Cardiac fibroblast (primary cell): ENCODE data around the gene MEIKIN.

Experiments
- DNase-seq, 2 donors: peaks; one replicate each; pipeline versions ENCODE4 v3.0.0 to v3.0.0-alpha.2; 2010; ENCODE audit warnings: low read depth in 2 of 2
- H3K4me3 ChIP-seq, 2 donors: replicated peaks in 1 of 2; 1 replicate in 1 of 2; 2 replicates in 1 of 2; pipeline ENCODE4 v1.5.1; 2011; ENCODE audit warnings: low read depth in 2 of 2, low read length in 2 of 2, mild to moderate bottlenecking in 2 of 2, moderate library complexity in 1 of 2
- TF ChIP-seq, protein P1 (sequence below): IDR thresholded peaks from one replicate; pipeline ENCODE4 v1.5.1; 2011; ENCODE audit warnings: low read depth, mild to moderate bottlenecking, low read length, inconsistent platforms

The MEIKIN gene

DNA sequence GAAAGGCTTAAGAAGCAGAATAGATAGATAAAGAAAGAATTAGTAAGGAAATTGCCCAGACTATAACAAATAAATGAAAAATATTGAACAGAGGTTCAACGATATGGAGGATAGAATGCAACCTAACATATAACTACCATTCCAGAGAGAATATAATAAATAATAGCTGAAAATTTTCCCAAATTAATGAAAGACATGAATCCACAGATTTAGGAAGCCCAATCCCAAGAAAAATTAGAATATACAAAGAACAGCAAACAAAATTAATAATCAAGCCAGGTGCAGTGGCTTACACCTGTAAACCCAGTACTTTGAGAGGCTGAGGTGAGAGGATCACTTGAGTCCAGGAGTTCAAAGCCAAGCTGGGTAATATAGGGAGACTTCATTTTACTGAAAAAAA, 120.8 kb downstream of the MEIKIN start:
- H3K4me3 ChIP-seq = no peak overlapping the region
- TF ChIP-seq, protein P1, sequence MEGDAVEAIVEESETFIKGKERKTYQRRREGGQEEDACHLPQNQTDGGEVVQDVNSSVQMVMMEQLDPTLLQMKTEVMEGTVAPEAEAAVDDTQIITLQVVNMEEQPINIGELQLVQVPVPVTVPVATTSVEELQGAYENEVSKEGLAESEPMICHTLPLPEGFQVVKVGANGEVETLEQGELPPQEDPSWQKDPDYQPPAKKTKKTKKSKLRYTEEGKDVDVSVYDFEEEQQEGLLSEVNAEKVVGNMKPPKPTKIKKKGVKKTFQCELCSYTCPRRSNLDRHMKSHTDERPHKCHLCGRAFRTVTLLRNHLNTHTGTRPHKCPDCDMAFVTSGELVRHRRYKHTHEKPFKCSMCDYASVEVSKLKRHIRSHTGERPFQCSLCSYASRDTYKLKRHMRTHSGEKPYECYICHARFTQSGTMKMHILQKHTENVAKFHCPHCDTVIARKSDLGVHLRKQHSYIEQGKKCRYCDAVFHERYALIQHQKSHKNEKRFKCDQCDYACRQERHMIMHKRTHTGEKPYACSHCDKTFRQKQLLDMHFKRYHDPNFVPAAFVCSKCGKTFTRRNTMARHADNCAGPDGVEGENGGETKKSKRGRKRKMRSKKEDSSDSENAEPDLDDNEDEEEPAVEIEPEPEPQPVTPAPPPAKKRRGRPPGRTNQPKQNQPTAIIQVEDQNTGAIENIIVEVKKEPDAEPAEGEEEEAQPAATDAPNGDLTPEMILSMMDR = no peak
- no peak for DNase-seq

DNA sequence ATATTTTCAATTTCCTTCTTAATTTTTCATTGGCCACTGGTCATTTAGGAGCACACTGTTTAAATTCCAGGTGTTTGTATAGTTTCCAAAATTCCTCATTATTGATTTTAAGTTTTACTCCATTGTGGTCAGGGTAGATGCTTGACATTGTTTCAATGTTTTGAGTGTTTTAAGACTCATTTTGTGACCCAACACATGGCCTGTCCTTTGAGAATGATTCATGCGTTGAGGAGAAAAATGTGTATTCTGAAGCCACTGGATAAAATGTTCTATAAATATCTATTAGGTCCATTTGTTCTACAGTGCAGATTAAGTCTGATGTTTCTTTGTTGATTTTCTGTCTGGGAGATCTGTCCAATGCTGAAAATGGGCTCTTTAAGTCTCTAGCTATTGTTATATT, 124.2 kb downstream of the MEIKIN start:
- no peak overlapping the region for H3K4me3 ChIP-seq
- DNase-seq = peak in 1 of 2 donors; percentile 52
- TF ChIP-seq, protein P1 = no peak

DNA sequence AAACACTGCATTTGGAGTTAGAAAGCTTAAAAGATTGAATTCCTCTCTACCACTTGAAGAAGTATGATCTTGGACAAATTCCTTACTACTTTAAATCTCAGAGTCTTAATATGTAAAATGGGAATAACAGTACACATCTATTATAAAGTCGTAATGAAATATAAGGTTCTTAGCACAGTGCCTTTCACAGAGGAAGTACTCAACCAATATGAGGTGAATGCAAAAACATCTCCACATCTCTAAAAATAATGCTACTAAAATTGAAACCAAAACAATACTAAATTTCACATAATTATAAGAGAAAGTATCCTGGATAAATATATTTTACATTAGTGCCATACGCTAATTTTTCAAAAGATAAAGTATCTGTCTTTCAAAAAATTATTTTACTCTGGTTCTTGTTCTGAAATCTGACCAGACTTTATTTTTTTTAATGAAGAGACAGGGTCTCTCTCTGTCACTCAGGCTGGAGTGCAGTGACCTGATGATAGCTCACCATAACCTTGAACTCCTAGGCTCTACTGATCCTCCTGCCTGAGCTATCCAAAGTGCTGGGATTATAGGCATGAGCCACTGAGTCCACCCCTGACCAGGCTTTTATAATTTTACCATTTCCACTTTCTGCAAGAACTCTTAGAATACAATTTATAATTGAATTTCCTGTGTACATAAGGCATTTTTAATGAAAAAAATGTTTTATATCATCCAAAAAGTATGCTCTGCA, 127.3 kb downstream of the MEIKIN start:
- TF ChIP-seq, protein P1 = no peak
- DNase-seq = no peak
- H3K4me3 ChIP-seq = no peak overlapping the region

DNA sequence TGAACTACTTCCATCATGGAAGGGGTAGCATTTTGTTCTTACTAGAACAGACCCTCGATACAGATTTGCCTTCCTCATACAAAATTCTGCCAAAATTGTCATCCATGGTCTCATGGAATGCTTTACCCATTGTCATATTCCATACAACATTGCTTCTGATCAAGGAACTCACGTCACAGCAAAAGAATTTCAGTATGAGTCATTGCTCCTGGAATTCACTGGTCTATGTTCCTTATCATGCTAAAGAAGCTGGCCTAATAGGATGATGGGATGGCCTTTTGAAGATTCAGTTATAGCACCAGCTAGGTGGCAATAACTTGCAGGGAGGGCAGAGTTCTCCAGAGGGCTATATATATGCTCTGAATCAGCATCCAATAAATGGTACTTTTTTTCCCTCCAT, 130.5 kb downstream of the MEIKIN start:
- peak; percentile 83 to 87 for DNase-seq
- TF ChIP-seq, protein P1 = no peak
- no peak overlapping the region for H3K4me3 ChIP-seq

DNA sequence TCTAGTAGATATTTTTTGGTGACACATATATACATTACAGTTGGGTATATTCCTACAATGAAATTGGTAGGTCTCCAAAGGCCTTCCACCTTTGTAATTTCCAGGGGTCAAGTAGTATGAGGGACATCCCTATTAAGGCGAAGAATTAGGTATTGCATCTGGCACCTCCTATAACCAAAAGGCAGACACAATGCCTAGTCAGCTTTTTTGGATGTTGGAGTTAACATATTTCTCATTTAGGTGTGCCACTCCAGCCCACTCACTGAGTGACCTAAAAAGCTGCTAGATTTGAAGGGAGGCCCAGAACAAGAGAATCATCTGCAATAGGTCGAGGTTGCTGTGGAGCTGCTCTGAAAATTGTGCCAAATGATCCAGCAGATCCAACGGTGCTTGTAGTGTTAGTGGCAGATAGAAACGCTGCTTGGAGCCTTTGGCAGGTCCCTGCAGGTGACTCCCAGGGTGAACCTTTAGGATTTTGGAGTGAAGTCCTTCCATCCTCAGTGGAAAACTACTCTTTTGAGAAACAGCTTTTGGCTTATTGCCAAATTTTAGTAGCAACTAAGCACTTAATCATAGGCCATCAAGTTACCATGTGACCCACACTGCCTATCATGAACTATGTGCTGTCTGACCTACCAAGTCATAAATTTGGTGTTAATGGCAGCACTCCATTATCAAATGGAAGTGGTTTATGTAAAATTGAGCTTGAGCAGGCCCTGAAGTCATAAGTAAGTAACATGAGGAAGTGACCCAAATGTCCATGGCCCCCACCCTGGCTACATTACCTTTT, 132.9 kb downstream of the MEIKIN start:
- no peak overlapping the region for H3K4me3 ChIP-seq
- DNase-seq = peak in 1 of 2 donors; percentile 15
- TF ChIP-seq, protein P1 = no peak

DNA sequence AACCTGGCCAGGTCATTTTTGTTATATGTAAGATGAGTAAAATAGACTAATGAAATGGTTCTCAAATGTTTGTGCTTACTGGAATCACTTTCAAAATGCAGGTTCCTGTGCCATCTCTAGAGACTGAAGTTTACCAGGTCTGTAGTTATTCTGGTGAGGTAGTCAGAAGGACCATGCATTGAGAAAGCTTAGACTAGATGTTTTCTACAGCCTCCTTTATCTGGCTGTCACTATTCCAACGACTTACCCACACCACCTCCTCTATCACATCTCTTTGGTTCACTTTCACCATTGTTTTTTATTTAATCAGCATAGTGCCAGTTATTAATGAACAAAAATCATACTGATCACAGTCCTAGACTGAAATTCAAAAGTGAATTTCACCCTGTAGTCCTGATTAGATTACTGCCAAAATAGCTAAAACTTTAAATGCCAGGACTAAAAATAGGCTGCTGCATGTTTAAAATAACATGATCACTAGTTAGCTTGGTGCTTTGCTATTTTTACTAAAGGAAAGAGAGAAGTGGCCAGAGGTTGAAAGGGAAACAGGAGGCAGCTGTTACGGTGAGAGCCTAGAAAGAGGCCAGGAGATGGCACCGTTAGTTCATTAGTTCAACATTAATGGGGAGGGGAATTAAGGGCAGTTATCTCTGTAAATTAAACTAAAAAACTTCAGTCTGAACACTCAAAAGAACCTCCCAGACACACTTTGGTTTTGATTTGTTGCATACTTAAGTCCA, 134.8 kb downstream of the MEIKIN start:
- peak; percentile 29 to 34 for DNase-seq
- H3K4me3 ChIP-seq = no peak overlapping the region
- TF ChIP-seq, protein P1 = peak; percentile 22
